A549 (cell line): ENCODE measurements around the gene SEMA5B. TPM values are rescaled to one million over a fixed set of nuclear protein-coding genes. Genes with fewer than 3 reads are reported as not detected.

Source experiments
- ATAC-seq, 2 experiments: fragments of 200-7000 bp in 1 of 2; fragments of >200 bp in 1 of 2; cut with Nextera tagmentation in 1 of 2; cut with Tn5 transposase in 1 of 2; 3 replicates each; pipeline versions ENCODE4 v1.8.0 to v1.9.1; 2018 to 2020; ENCODE audit warnings: mild to moderate bottlenecking in 1 of 2, moderate library complexity in 1 of 2
- CTCF ChIA-PET: fragments of 300-600 bp; sonication (Branson Sonifier 250); formaldehyde crosslinking; extraction: SDS; loops from one replicate; lab custom pipeline; 2021; ENCODE audit warnings: antibody characterized with exemption, inconsistent platforms; lab: Yijun Ruan, JAX
- POLR2A ChIA-PET: fragments of 350-600 bp; formaldehyde crosslinking; extraction: SDS; loops from one replicate; lab custom pipeline; 2021; ENCODE audit warnings: antibody characterized with exemption, inconsistent platforms; lab: Yijun Ruan, JAX
- DNase-seq, 2 experiments: peaks; one replicate each; pipeline versions ENCODE4 v3.0.0 to v3.0.0-alpha.2; 2011 to 2016; ENCODE audit warnings: low read depth in 1 of 2, low spot score in 1 of 2
- FAIRE-seq: peaks from 2 replicates; lab custom pipeline; 2011; peaks lifted over from hg19 to GRCh38; lab: Jason Lieb, UNC
- H3K27ac ChIP-seq, 2 experiments: fragments of >200 bp; sonication (Bioruptor Twin); formaldehyde crosslinking; 3 replicates each; pipeline ENCODE4 v1.5.1; 2016 to 2017
- H3K4me1 ChIP-seq: fragments of >200 bp; sonication (Bioruptor Twin); formaldehyde crosslinking; 3 replicates; pipeline ENCODE4 v1.6.1; 2016
- H3K4me2 ChIP-seq: fragments of >200 bp; sonication (Bioruptor Twin); formaldehyde crosslinking; 3 replicates; pipeline ENCODE4 v1.6.1; 2016
- H3K4me3 ChIP-seq: fragments of >200 bp; sonication (Bioruptor Twin); formaldehyde crosslinking; 3 replicates; pipeline ENCODE4 v1.5.1; 2016
- H3K9me3 ChIP-seq: fragments of >200 bp; sonication (Bioruptor Twin); formaldehyde crosslinking; 3 replicates; pipeline ENCODE4 v1.6.1; 2016
- BHLHE40 ChIP-seq: IDR thresholded peaks from 2 replicates; pipeline ENCODE4 v1.6.1; 2012; ENCODE audit warnings: low read depth, low read length, inconsistent platforms
- CBX2 ChIP-seq: fragments of 200-600 bp; sonication (generic); IDR thresholded peaks from 2 replicates; pipeline ENCODE4 v1.6.1; 2016; ENCODE audit warnings: low read depth, mild to moderate bottlenecking, borderline replicate concordance
- ESRRA ChIP-seq: fragments of 150-350 bp; IDR thresholded peaks from 2 replicates; pipeline ENCODE4 v1.6.1; 2014; ENCODE audit warnings: mild to moderate bottlenecking, low read length, borderline replicate concordance
- FOSL2 ChIP-seq, 2 experiments: fragments of 450-650 bp in 1 of 2; fragments of >200 bp in 1 of 2; sonication (Bioruptor Twin) in 1 of 2; formaldehyde crosslinking; IDR thresholded peaks; 2 replicates each; pipeline versions ENCODE4 v1.5.0 to v1.6.1; 2016 to 2020; ENCODE audit warnings: mild to moderate bottlenecking in 1 of 2, moderate library complexity in 1 of 2
- HOXA7 ChIP-seq: fragments of 250-450 bp; sonication (Bioruptor Pico); IDR thresholded peaks from 2 replicates; pipeline ENCODE4 v1.5.0; 2020; ENCODE audit warnings: mild to moderate bottlenecking, moderate library complexity
- HOXB13 ChIP-seq: fragments of 250-450 bp; sonication (Bioruptor Pico); IDR thresholded peaks from 2 replicates; pipeline ENCODE4 v1.5.0; 2020; ENCODE audit warnings: low read depth, mild to moderate bottlenecking, moderate library complexity
- JUNB ChIP-seq: fragments of >200 bp; sonication (Bioruptor Twin); formaldehyde crosslinking; IDR thresholded peaks from 2 replicates; pipeline ENCODE4 v1.6.1; 2016
- KDM5A ChIP-seq: fragments of 200-600 bp; sonication (generic); IDR thresholded peaks from 2 replicates; pipeline ENCODE4 v1.6.1; 2016; ENCODE audit warnings: antibody characterized with exemption, mild to moderate bottlenecking
- MYC ChIP-seq: IDR thresholded peaks from 2 replicates; pipeline ENCODE4 v1.6.1; 2012; ENCODE audit warnings: mild to moderate bottlenecking, inconsistent platforms, low read length, improper control_type of control experiment, borderline replicate concordance
- NFE2L2 ChIP-seq: fragments of 150-350 bp; conservative IDR thresholded peaks from 2 replicates; pipeline ENCODE4 v1.6.1; 2014; ENCODE audit warnings: low read length
- NPAS2 ChIP-seq: fragments of 250-450 bp; sonication (Bioruptor Pico); IDR thresholded peaks from 2 replicates; pipeline ENCODE4 v1.8.0; 2022; ENCODE audit warnings: mild to moderate bottlenecking, moderate library complexity, borderline replicate concordance
- NR3C1 ChIP-seq: fragments of >200 bp; sonication (Bioruptor Twin); formaldehyde crosslinking; IDR thresholded peaks from 3 replicates; pipeline ENCODE4 v1.6.1; 2017
- PHF8 ChIP-seq: fragments of 200-600 bp; sonication (generic); IDR thresholded peaks from 2 replicates; pipeline ENCODE4 v1.6.1; 2016; ENCODE audit warnings: low read depth, mild to moderate bottlenecking, antibody characterized with exemption, moderate library complexity, borderline replicate concordance
- TP53 ChIP-seq: fragments of 250-450 bp; sonication (Bioruptor Pico); IDR thresholded peaks from 2 replicates; pipeline ENCODE4 v1.5.0; 2021; ENCODE audit warnings: mild to moderate bottlenecking, moderate library complexity
- WGBS: methylation state at CpG from one replicate; pipeline ENCODE4 v1.1.6; 2017; ENCODE audit errors: missing lambda C conversion rate; 5-methylcytosine and 5-hydroxymethylcytosine counted together
- polyA plus RNA-seq, 4 experiments: library from polyadenylated mRNA; depleted of rRNA in 3 of 4; stranded (reverse); fragments of >200 nt; fragmentation: RNase III in 1 of 4; extraction: RNeasy Plus Mini Kit Qiagen cat#74134 plus additional on column Dnase treatment in 1 of 4; gene quantifications; 2 replicates in 3 of 4; 3 replicates in 1 of 4; pipeline ENCODE4 v1.2.3, GENCODE V29; 2011 to 2017
- TF ChIP-seq, protein P1 (sequence below): fragments of >200 bp; sonication (Bioruptor Twin); formaldehyde crosslinking; IDR thresholded peaks from 3 replicates; pipeline ENCODE4 v1.5.1; 2016
- TF ChIP-seq, protein P2 (sequence below): IDR thresholded peaks from 2 replicates; pipeline ENCODE4 v1.6.1; 2012
- TF ChIP-seq, protein P3 (sequence below): IDR thresholded peaks from 2 replicates; pipeline ENCODE4 v1.6.1; 2012; ENCODE audit warnings: low read depth, borderline replicate concordance
- TF ChIP-seq, protein P4 (sequence below): fragments of 200-600 bp; sonication (generic); IDR thresholded peaks from 2 replicates; pipeline ENCODE4 v1.6.1; 2016; ENCODE audit warnings: antibody characterized with exemption, mild to moderate bottlenecking, moderate library complexity
- TF ChIP-seq, protein P5 (sequence below): fragments of 450-650 bp; IDR thresholded peaks from 2 replicates; pipeline ENCODE4 v1.6.1; 2014; ENCODE audit warnings: antibody characterized with exemption

The SEMA5B gene
- polyA plus RNA-seq, 2 of the 4 experiments (the other 2 are of a cell fraction), result 0.03 TPM; not detected in 1

- DNase-seq (no peak), ATAC-seq (peak; percentile 14 to 22; a peak in 2 of 6 replicates)
- WGBS, result 60% methylated on average over 22 of the region's 24 CpGs
- Histone ChIP-seq H3K27ac (no peak overlapping the region), H3K4me1 (no peaks in the 10 kb centered on the region)
- ChIA-PET POLR2A (no interaction called here), CTCF (interaction anchor here (0.9 to 1.9 kb wide), 6 partner anchors 9 to 100 kb away, joined by 3 to 8 read pairs (median 4); no protein-coding TSS in a partner anchor)
- no peak for TF ChIP-seq HOXB13
- TF ChIP-seq, protein P1, sequence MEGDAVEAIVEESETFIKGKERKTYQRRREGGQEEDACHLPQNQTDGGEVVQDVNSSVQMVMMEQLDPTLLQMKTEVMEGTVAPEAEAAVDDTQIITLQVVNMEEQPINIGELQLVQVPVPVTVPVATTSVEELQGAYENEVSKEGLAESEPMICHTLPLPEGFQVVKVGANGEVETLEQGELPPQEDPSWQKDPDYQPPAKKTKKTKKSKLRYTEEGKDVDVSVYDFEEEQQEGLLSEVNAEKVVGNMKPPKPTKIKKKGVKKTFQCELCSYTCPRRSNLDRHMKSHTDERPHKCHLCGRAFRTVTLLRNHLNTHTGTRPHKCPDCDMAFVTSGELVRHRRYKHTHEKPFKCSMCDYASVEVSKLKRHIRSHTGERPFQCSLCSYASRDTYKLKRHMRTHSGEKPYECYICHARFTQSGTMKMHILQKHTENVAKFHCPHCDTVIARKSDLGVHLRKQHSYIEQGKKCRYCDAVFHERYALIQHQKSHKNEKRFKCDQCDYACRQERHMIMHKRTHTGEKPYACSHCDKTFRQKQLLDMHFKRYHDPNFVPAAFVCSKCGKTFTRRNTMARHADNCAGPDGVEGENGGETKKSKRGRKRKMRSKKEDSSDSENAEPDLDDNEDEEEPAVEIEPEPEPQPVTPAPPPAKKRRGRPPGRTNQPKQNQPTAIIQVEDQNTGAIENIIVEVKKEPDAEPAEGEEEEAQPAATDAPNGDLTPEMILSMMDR, result no peak
- no peak for TF ChIP-seq TP53 (CRISPR knock-in tag)
- no peak for TF ChIP-seq NFE2L2
- TF ChIP-seq, protein P2, sequence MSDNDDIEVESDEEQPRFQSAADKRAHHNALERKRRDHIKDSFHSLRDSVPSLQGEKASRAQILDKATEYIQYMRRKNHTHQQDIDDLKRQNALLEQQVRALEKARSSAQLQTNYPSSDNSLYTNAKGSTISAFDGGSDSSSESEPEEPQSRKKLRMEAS, result no peak
- TF ChIP-seq BHLHE40, result no peak
- no peak for TF ChIP-seq KDM5A
- no peak for TF ChIP-seq JUNB
- no peak for TF ChIP-seq NR3C1
- TF ChIP-seq, protein P3, sequence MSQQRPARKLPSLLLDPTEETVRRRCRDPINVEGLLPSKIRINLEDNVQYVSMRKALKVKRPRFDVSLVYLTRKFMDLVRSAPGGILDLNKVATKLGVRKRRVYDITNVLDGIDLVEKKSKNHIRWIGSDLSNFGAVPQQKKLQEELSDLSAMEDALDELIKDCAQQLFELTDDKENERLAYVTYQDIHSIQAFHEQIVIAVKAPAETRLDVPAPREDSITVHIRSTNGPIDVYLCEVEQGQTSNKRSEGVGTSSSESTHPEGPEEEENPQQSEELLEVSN, result no peak
- no peak for TF ChIP-seq PHF8
- no peak for TF ChIP-seq MYC
- no peak for TF ChIP-seq ESRRA
- no peak for TF ChIP-seq CBX2
- TF ChIP-seq, protein P4, sequence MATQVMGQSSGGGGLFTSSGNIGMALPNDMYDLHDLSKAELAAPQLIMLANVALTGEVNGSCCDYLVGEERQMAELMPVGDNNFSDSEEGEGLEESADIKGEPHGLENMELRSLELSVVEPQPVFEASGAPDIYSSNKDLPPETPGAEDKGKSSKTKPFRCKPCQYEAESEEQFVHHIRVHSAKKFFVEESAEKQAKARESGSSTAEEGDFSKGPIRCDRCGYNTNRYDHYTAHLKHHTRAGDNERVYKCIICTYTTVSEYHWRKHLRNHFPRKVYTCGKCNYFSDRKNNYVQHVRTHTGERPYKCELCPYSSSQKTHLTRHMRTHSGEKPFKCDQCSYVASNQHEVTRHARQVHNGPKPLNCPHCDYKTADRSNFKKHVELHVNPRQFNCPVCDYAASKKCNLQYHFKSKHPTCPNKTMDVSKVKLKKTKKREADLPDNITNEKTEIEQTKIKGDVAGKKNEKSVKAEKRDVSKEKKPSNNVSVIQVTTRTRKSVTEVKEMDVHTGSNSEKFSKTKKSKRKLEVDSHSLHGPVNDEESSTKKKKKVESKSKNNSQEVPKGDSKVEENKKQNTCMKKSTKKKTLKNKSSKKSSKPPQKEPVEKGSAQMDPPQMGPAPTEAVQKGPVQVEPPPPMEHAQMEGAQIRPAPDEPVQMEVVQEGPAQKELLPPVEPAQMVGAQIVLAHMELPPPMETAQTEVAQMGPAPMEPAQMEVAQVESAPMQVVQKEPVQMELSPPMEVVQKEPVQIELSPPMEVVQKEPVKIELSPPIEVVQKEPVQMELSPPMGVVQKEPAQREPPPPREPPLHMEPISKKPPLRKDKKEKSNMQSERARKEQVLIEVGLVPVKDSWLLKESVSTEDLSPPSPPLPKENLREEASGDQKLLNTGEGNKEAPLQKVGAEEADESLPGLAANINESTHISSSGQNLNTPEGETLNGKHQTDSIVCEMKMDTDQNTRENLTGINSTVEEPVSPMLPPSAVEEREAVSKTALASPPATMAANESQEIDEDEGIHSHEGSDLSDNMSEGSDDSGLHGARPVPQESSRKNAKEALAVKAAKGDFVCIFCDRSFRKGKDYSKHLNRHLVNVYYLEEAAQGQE, result no peak
- TF ChIP-seq HOXA7 (CRISPR knock-in tag), result no peak
- TF ChIP-seq, protein P5, sequence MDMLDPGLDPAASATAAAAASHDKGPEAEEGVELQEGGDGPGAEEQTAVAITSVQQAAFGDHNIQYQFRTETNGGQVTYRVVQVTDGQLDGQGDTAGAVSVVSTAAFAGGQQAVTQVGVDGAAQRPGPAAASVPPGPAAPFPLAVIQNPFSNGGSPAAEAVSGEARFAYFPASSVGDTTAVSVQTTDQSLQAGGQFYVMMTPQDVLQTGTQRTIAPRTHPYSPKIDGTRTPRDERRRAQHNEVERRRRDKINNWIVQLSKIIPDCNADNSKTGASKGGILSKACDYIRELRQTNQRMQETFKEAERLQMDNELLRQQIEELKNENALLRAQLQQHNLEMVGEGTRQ, result no peak
- no peak for TF ChIP-seq NPAS2 (CRISPR knock-in tag)
- TF ChIP-seq FOSL2 (IDR thresholded peaks at IDR 0.05), result no peak
- TF ChIP-seq FOSL2 (CRISPR knock-in tag; IDR thresholded peaks at IDR 0.05), result no peak
- TF ChIP-seq, all 56 proteins: peak for 0
- no peak for FAIRE-seq
- Histone ChIP-seq H3K4me2 (no peak overlapping the region), H3K4me3 (no peak overlapping the region), H3K9me3 (no peaks in the 10 kb centered on the region)
Observed at GRCh38 chr3:122928396-122929187, 99.0 kb downstream of the SEMA5B start.
